GM12878 (cell line): ENCODE measurements around the gene ANKRD42. TPM values are rescaled to one million over a fixed set of nuclear protein-coding genes. Genes with fewer than 3 reads are reported as not detected.

Experiments
- ATAC-seq: fragments of 200-7000 bp; cut with Tn5 transposase; 3 replicates; pipeline ENCODE4 v1.9.1; 2020; ENCODE audit warnings: mild to moderate bottlenecking, moderate library complexity
- BruUV-seq: library from RNA; stranded (reverse); fragments of 400-500 nt; replicated peaks from 2 replicates; lab custom pipeline; 2021; lab: Mats Ljungman, UMichigan
- CTCF ChIA-PET: fragments of 300-600 bp; sonication (Branson Sonifier 250); formaldehyde crosslinking; extraction: SDS; loops from one replicate; lab custom pipeline; 2021; ENCODE audit warnings: inconsistent platforms; lab: Yijun Ruan, JAX
- POLR2A ChIA-PET: fragments of 350-600 bp; formaldehyde crosslinking; extraction: SDS; loops from one replicate; lab custom pipeline; 2021; ENCODE audit warnings: inconsistent platforms; lab: Charles Lee
- RAD21 ChIA-PET: fragments of 300-600 bp; sonication (Branson Sonifier 250); formaldehyde crosslinking; loops from one replicate; lab custom pipeline; 2023; ENCODE audit warnings: antibody characterized with exemption; ENCODE audit not compliant: unreplicated experiment; lab: Charles Lee
- SMC1A ChIA-PET: fragments of 300-600 bp; sonication (Branson Sonifier 250); formaldehyde crosslinking; loops from one replicate; lab custom pipeline; 2023; ENCODE audit not compliant: unreplicated experiment, uncharacterized antibody; lab: Charles Lee
- DNase-seq: peaks from one replicate; pipeline ENCODE4 v3.0.0-alpha.2; 2011; ENCODE audit warnings: low read depth, low spot score
- FAIRE-seq: peaks from 3 replicates; lab custom pipeline; 2011; peaks lifted over from hg19 to GRCh38; lab: Jason Lieb, UNC
- H2AFZ ChIP-seq: 2 replicates; pipeline ENCODE4 v1.6.0; 2011; ENCODE audit warnings: low read depth, low read length, control low read depth; ENCODE audit not compliant: control insufficient read depth
- H3K27ac ChIP-seq: 2 replicates; pipeline ENCODE4 v1.5.1; 2011; ENCODE audit warnings: control low read depth; ENCODE audit not compliant: control insufficient read depth, insufficient read depth
- H3K27me3 ChIP-seq, 2 experiments: replicated peaks in 1 of 2; 2 replicates each; pipeline versions ENCODE4 v1.6.0 to v1.6.1; 2011; ENCODE audit warnings: low read length in 1 of 2; ENCODE audit not compliant: control insufficient read depth in 2 of 2, insufficient read depth in 2 of 2
- H3K36me3 ChIP-seq, 2 experiments: 2 replicates each; pipeline ENCODE4 v1.5.1; 2011; ENCODE audit warnings: low read length in 1 of 2; ENCODE audit not compliant: control insufficient read depth in 2 of 2, insufficient read depth in 2 of 2
- H3K4me1 ChIP-seq: 2 replicates; pipeline ENCODE4 v1.6.1; 2011; ENCODE audit warnings: mild to moderate bottlenecking, low read length, moderate library complexity, mixed read lengths; ENCODE audit not compliant: control insufficient read depth, insufficient read depth
- H3K4me2 ChIP-seq: 2 replicates; pipeline ENCODE4 v1.6.0; 2011; ENCODE audit warnings: control low read depth; ENCODE audit not compliant: control insufficient read depth, insufficient read depth
- H3K4me3 ChIP-seq: fragments of 200-600 bp; sonication (generic); 2 replicates; pipeline ENCODE4 v1.5.1; 2016
- H3K79me2 ChIP-seq: 2 replicates; pipeline ENCODE4 v1.6.0; 2011; ENCODE audit warnings: low read length; ENCODE audit not compliant: control insufficient read depth, insufficient read depth
- H3K9ac ChIP-seq: 2 replicates; pipeline ENCODE4 v1.8.0; 2011; ENCODE audit warnings: low read length, control low read depth, mixed read lengths; ENCODE audit not compliant: control insufficient read depth, insufficient read depth
- H3K9me3 ChIP-seq: replicated peaks from 3 replicates; pipeline ENCODE4 v1.5.1; 2011; ENCODE audit warnings: mild to moderate bottlenecking, low read length; ENCODE audit not compliant: control insufficient read depth, insufficient read depth
- H4K20me1 ChIP-seq: 2 replicates; pipeline ENCODE4 v1.6.0; 2011; ENCODE audit not compliant: control insufficient read depth, insufficient read depth
- ATF3 ChIP-seq: IDR thresholded peaks from 2 replicates; pipeline ENCODE4 v1.6.1; 2011; ENCODE audit warnings: low read depth, mild to moderate bottlenecking, low read length, moderate library complexity, borderline replicate concordance; ENCODE audit errors: extremely low read depth
- BCLAF1 ChIP-seq: fragments of 450-650 bp; IDR thresholded peaks from 2 replicates; pipeline ENCODE4 v1.6.1; 2017; ENCODE audit warnings: antibody characterized with exemption, mild to moderate bottlenecking, moderate library complexity
- IKZF2 ChIP-seq, 2 experiments: fragments of 450-650 bp; IDR thresholded peaks; 2 replicates each; pipeline ENCODE4 v1.6.1; 2017; ENCODE audit warnings: mild to moderate bottlenecking in 2 of 2, moderate library complexity in 2 of 2
- MTA3 ChIP-seq: IDR thresholded peaks from 2 replicates; pipeline ENCODE4 v1.6.1; 2012; ENCODE audit warnings: low read length, inconsistent platforms, borderline replicate concordance
- NR2C2 ChIP-seq: IDR thresholded peaks from 2 replicates; pipeline ENCODE4 v1.6.1; 2011; ENCODE audit warnings: borderline replicate concordance, low read depth; ENCODE audit not compliant: control insufficient read depth, insufficient read length
- PAX5 ChIP-seq: IDR thresholded peaks from 2 replicates; pipeline ENCODE4 v1.6.1; 2011; ENCODE audit warnings: low read depth, low read length, borderline replicate concordance
- RELA ChIP-seq: fragments of 450-650 bp; IDR thresholded peaks from 2 replicates; pipeline ENCODE4 v1.8.0; 2014; ENCODE audit warnings: borderline replicate concordance; ENCODE audit not compliant: partially characterized antibody
- REST ChIP-seq: IDR thresholded peaks from 2 replicates; pipeline ENCODE4 v1.6.1; 2012; ENCODE audit warnings: mild to moderate bottlenecking, low read depth, low read length
- SIX5 ChIP-seq: IDR thresholded peaks from 2 replicates; pipeline ENCODE4 v1.6.1; 2011; ENCODE audit warnings: mild to moderate bottlenecking, low read depth, low read length, moderate library complexity; ENCODE audit not compliant: severe bottlenecking
- TAF1 ChIP-seq: IDR thresholded peaks from 2 replicates; pipeline ENCODE4 v1.6.1; 2011; ENCODE audit warnings: mild to moderate bottlenecking, low read depth, low read length, borderline replicate concordance
- TBL1XR1 ChIP-seq: IDR thresholded peaks from 2 replicates; pipeline ENCODE4 v1.6.1; 2012; ENCODE audit warnings: low read depth, low read length, improper control_type of control experiment
- ZNF384 ChIP-seq: IDR thresholded peaks from 2 replicates; pipeline ENCODE4 v1.6.1; 2012; ENCODE audit warnings: low read depth, mild to moderate bottlenecking, low read length, improper control_type of control experiment, borderline replicate concordance
- ZNF687 ChIP-seq: fragments of 450-650 bp; IDR thresholded peaks from 2 replicates; pipeline ENCODE4 v1.6.1; 2017; ENCODE audit warnings: mild to moderate bottlenecking, moderate library complexity
- WGBS: methylation state at CpG from one replicate; pipeline ENCODE4 v1.1.6; 2016; ENCODE audit warnings: low lambda C conversion rate; ENCODE audit not compliant: insufficient replicate concordance, insufficient coverage; ENCODE audit errors: missing lambda C conversion rate; 5-methylcytosine and 5-hydroxymethylcytosine counted together
- in situ Hi-C: fragments of 300-500 bp; cut with MboI; formaldehyde crosslinking; loops from 9 replicates; pipeline ENCODE4 v1.14.3; 2018; ENCODE audit warnings: mixed read lengths
- intact Hi-C: fragments of 100-400 bp; cut with micrococcal nuclease; formaldehyde crosslinking; loops from one replicate; pipeline ENCODE4 v1.14.2; 2022; ENCODE audit not compliant: unreplicated experiment
- polyA plus RNA-seq, 11 experiments: library from polyadenylated mRNA; depleted of rRNA in 4 of 11; unstranded in 6 of 11; stranded (reverse) in 5 of 11; fragments of >200 nt; fragmentation: Nextera tagmentation in 4 of 11; fragmentation: Illumina TruSeq in 1 of 11; extraction: Ambion mirVana in 4 of 11; extraction: Trizol in 1 of 11; gene quantifications; 1 replicate in 1 of 11; 2 replicates in 10 of 11; pipeline versions ENCODE4 v1.2.1 to v1.2.3, GENCODE V29; 2011 to 2016; ENCODE audit warnings: inconsistent platforms in 2 of 11, missing spikeins in 2 of 11, low read depth in 1 of 11
- total RNA-seq, 4 experiments: library from RNA; depleted of rRNA in 3 of 4; stranded (reverse); fragments of >200 nt in 3 of 4; fragmentation: Illumina TruSeq in 1 of 4; extraction: Trizol in 1 of 4; gene quantifications; 2 replicates each; pipeline versions ENCODE4 v1.2.1 to v1.2.3, GENCODE V29; 2013 to 2021

The ANKRD42 gene
- total and polyA plus RNA-seq, 10 of the 15 experiments (the other 5 are each of a cell fraction or from before 2014, with no cell fraction given), result 0.68 to 3.2 (median 2.0) TPM

GRCh38 chr11:83235825-83236224 is 42.3 kb downstream of the ANKRD42 start:
- FAIRE-seq (no peak), ATAC-seq (no peak), DNase-seq (no peak)
- Histone ChIP-seq H3K27ac (no peak overlapping the region), H2AFZ (no peak overlapping the region), H3K4me3 (no peak overlapping the region), H3K4me1 (no peaks in the 10 kb centered on the region), H3K79me2 (no peaks in the 10 kb centered on the region), H3K4me2 (no peak overlapping the region), H3K27me3 (no peaks in the 10 kb centered on the region), H3K36me3 (no peaks in the 10 kb centered on the region), H4K20me1 (no peaks in the 10 kb centered on the region), H3K9me3 (no peaks in the 10 kb centered on the region), H3K9ac (no peak overlapping the region)
- CTCF ChIA-PET, result interaction anchor here (0.6 to 2.7 kb wide), 7 partner anchors 11 to 369 kb away, joined by 3 to 25 read pairs (median 3); no protein-coding TSS in a partner anchor
- WGBS, result 92% methylated on average over 1 of the region's 1 CpG
- POLR2A ChIA-PET, result no interaction called here
- intact Hi-C loops, result no loop called here
- no TSS peak for BruUV-seq
- RAD21 ChIA-PET, result interaction anchor here (0.6 to 2.0 kb wide), 2 partner anchors 14 to 218 kb away, joined by 5 to 7 read pairs; no protein-coding TSS in a partner anchor
- in situ Hi-C loops, result loop anchor here (10.0 kb wide), 1 partner anchor 579 kb away; no protein-coding TSS in a partner anchor
- SMC1A ChIA-PET, result interaction anchor here (0.6 to 4.3 kb wide), 4 partner anchors 10 to 353 kb away, joined by 3 to 19 read pairs (median 4); no protein-coding TSS in a partner anchor
- no peak for TF ChIP-seq ZNF384
- TF ChIP-seq RELA, result no peak
- no peak for TF ChIP-seq TAF1
- TF ChIP-seq IKZF2 (IDR thresholded peaks at IDR 0.05), result no peak
- no peak for TF ChIP-seq ZNF687
- no peak for TF ChIP-seq MTA3
- TF ChIP-seq TBL1XR1, result no peak
- no peak for TF ChIP-seq BCLAF1
- TF ChIP-seq PAX5, result no peak
- TF ChIP-seq REST, result no peak
- no peak for TF ChIP-seq ATF3
- no peak for TF ChIP-seq SIX5
- TF ChIP-seq NR2C2, result no peak
